Measurements from ENCODE around the gene MID1.

MID1 gene

GRCh38 chrX:10620121-10620699 lies at the start of gene MID1:
Gene MID1, minus strand, starts transcription at chrX:10620585. Its CDS starts 53,038 bp downstream, at chrX:10567547.
- no peak for DNase-seq

GRCh38 chrX:10667143-10667542 lies 46.8 kb upstream of the MID1 start:
- no peak for DNase-seq

- no peak for DNase-seq
Measured at GRCh38 chrX:10666102-10666501, 45.7 kb upstream of the MID1 start.

GRCh38 chrX:10665681-10666080 lies 45.3 kb upstream of the MID1 start:
- no peak for DNase-seq

GRCh38 chrX:10660171-10660570 lies 39.8 kb upstream of the MID1 start:
- no peak for DNase-seq

GRCh38 chrX:10656214-10656613 lies 35.8 kb upstream of the MID1 start:
- DNase-seq, result no peak

GRCh38 chrX:10654960-10655359 lies 34.6 kb upstream of the MID1 start:
- DNase-seq, result no peak

- DNase-seq, result no peak
Measured at GRCh38 chrX:10653302-10653701, 32.9 kb upstream of the MID1 start.

- DNase-seq, result no peak
Measured at GRCh38 chrX:10649265-10649664, 28.9 kb upstream of the MID1 start.

GRCh38 chrX:10648614-10649013 lies 28.2 kb upstream of the MID1 start:
- DNase-seq, result no peak

- DNase-seq, result no peak
Measured at GRCh38 chrX:10636851-10637250, 16.5 kb upstream of the MID1 start.

GRCh38 chrX:10636337-10636736 lies 16.0 kb upstream of the MID1 start:
- no peak for DNase-seq

- DNase-seq, result no peak
Measured at GRCh38 chrX:10634392-10635161, 14.2 kb upstream of the MID1 start.

GRCh38 chrX:10633722-10634121 lies 13.3 kb upstream of the MID1 start:
- no peak for DNase-seq

- no peak for DNase-seq
Measured at GRCh38 chrX:10631416-10632145, 11.2 kb upstream of the MID1 start.

- no peak for DNase-seq
Measured at GRCh38 chrX:10630320-10630719, 9.9 kb upstream of the MID1 start.

GRCh38 chrX:10629905-10630304 lies 9.5 kb upstream of the MID1 start:
- DNase-seq, result no peak

- DNase-seq, result no peak
Measured at GRCh38 chrX:10628906-10629305, 8.5 kb upstream of the MID1 start.

- no peak for DNase-seq
Measured at GRCh38 chrX:10622197-10622596, 1.8 kb upstream of the MID1 start.

- DNase-seq, result no peak
Measured at GRCh38 chrX:10619425-10620046, 849 bp downstream of the MID1 start.

- no peak for DNase-seq
Measured at GRCh38 chrX:10618961-10619360, 1.4 kb downstream of the MID1 start.

GRCh38 chrX:10617999-10618351 lies 2.4 kb downstream of the MID1 start:
- DNase-seq, result no peak

- no peak for DNase-seq
Measured at GRCh38 chrX:10617186-10617998, 3.0 kb downstream of the MID1 start.
